ENCODE data around the gene ZC3H18. TPM values are rescaled to one million over a fixed set of nuclear protein-coding genes. Genes with fewer than 3 reads are reported as not detected.

Gene ZC3H18
- total and polyA plus RNA-seq, 2 experiments from 2014 or later = 30.0 to 40.7 TPM

- H4K20me1 ChIP-seq (replicated peaks; ENCODE audit: insufficient read depth) = peaks cover 1% of the 10 kb centered on the region; the same call in 1 of the 2 replicates
- no peaks in the 10 kb centered on the region for H3K27me3 ChIP-seq (ENCODE audit: insufficient read depth)
- DNase-seq (ENCODE audit: low spot score) (no peak), ATAC-seq (no peak)
- peaks cover 15% of the 10 kb centered on the region for H3K27me3 Mint-ChIP-seq (ENCODE audit: insufficient read depth, low read depth, poor library complexity)
- TF ChIP-seq JUNB (IDR thresholded peaks at IDR 0.05; ENCODE audit: unreplicated experiment) (no peak), STAT1 (IDR thresholded peaks at IDR 0.05; ENCODE audit: unreplicated experiment) (no peak), EZH2phosphoT487 (IDR thresholded peaks at IDR 0.05; ENCODE audit: unreplicated experiment) (no peak), EZH2 (IDR thresholded peaks at IDR 0.05; ENCODE audit: low read depth, unreplicated experiment) (no peak), POLR2AphosphoS5 (IDR thresholded peaks at IDR 0.05; ENCODE audit: low read depth) (no peak), NANOG (IDR thresholded peaks at IDR 0.05; ENCODE audit: borderline replicate concordance) (no peak), ETS1 (IDR thresholded peaks at IDR 0.05) (no peak), REST (IDR thresholded peaks at IDR 0.05; ENCODE audit: unreplicated experiment) (no peak), CREB1 (CRISPR knock-in tag; IDR thresholded peaks at IDR 0.05; ENCODE audit: low read depth) (no peak), CTCF (conservative IDR thresholded peaks at IDR 0.05; ENCODE audit: low read depth in 2 of 2) (no peak), ZNF462 (CRISPR knock-in tag; IDR thresholded peaks at IDR 0.05) (no peak), ZNF114 (CRISPR knock-in tag; IDR thresholded peaks at IDR 0.05) (no peak), ZNF331 (CRISPR knock-in tag; IDR thresholded peaks at IDR 0.05; ENCODE audit: low read depth) (no peak)
- no peak overlapping the region for H3K4me3 ChIP-seq
- H3K4me3 Mint-ChIP-seq = no peak overlapping the region
- no peak overlapping the region for H2AFZ ChIP-seq
- peaks cover 7% of the 10 kb centered on the region; the same call in 1 of the 2 replicates for H3F3A ChIP-seq (replicated peaks; ENCODE audit: low read depth)
- H3K79me2 ChIP-seq (replicated peaks; ENCODE audit: insufficient read depth) = no peaks in the 10 kb centered on the region
- H3K36me3 Mint-ChIP-seq (ENCODE audit: low read depth) = peaks cover 3% of the 10 kb centered on the region; the same call in 2 of the 3 replicates
- H3K27ac ChIP-seq (ENCODE audit: low read depth) = no peak overlapping the region
- no peaks in the 10 kb centered on the region; the same call in 1 of the 2 replicates for H3K36me3 ChIP-seq (ENCODE audit: insufficient read depth)
- no peak overlapping the region for H3K27ac Mint-ChIP-seq
- H3K4me1 ChIP-seq (ENCODE audit: insufficient read depth) = peaks cover 5% of the 10 kb centered on the region; the same call in 1 of the 2 replicates
- no peak overlapping the region for H3K4me2 ChIP-seq
- H3K9me3 Mint-ChIP-seq = no peaks in the 10 kb centered on the region
- H3K9me2 ChIP-seq (ENCODE audit: insufficient read depth) = no peaks in the 10 kb centered on the region
- peaks cover 6% of the 10 kb centered on the region; the same call in 2 of the 3 replicates for H3K4me1 Mint-ChIP-seq
Observed at GRCh38 chr16:88676502-88677242, 106.5 kb downstream of the ZC3H18 start.
